ENCODE measurements around the gene ZNF714. TPM values are rescaled to one million over a fixed set of nuclear protein-coding genes. Genes with fewer than 3 reads are reported as not detected.
A peak's percentile ranks its signal among the peaks of the same experiment; 100 is the strongest.

The ZNF714 gene
- total and polyA plus RNA-seq, 9 of the 15 experiments (the other 6 are each of a cell fraction or from before 2014, with no cell fraction given), result 16.2 to 40.8 (median 28.9) TPM

DNA sequence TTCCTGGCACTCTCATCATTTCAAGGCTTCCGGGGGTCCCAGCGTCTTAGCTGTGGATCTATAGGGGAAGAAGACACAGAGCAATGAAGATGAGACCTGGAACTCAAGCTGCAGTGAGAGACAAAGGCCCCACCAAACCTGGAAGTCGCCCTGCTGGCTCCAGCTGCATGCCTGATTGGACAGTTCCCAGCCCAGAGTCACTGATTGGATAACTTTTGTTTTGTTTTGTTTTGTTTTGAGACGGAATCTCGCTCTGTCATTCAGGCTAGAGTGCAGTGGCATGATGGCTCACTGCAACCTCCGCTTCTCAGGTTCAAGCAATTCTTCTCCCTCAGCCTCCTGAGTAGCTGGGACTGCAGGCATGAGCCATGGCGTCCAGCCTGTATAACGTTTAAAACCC, 53.4 kb downstream of the ZNF714 start:
- Histone ChIP-seq H3K9me1 (ENCODE audit: control insufficient read depth, insufficient read depth, low read length) (no peaks in the 10 kb centered on the region), H3K4me3 (no peak overlapping the region), H3K27me3 (ENCODE audit: control insufficient read depth in 2 of 2, insufficient read depth in 2 of 2, low read length in 2 of 2) (no peaks in the 10 kb centered on the region), H3K4me2 (ENCODE audit: insufficient read depth, low read length) (no peak overlapping the region), H3K9me3 (replicated peaks; ENCODE audit: control insufficient read depth, insufficient read depth, low read depth, low read length) (peaks cover 8% of the 10 kb centered on the region), H3K9ac (ENCODE audit: insufficient read depth in 1 of 2, low read depth in 2 of 2, low read length in 2 of 2) (no peak overlapping the region), H3K79me2 (ENCODE audit: control insufficient read depth, insufficient read depth, low read length) (no peaks in the 10 kb centered on the region), H3K27ac (ENCODE audit: extremely low read depth, low read depth, low read length) (no peak overlapping the region), H3K36me3 (ENCODE audit: control insufficient read depth, insufficient read depth, low read length) (no peaks in the 10 kb centered on the region), H2AFZ (ENCODE audit: low read depth, low read length) (peak overlapping the region; percentile 42; the same call in 1 of the 2 replicates), H3K4me1 (replicated peaks in 1 of 2; ENCODE audit: control insufficient read depth in 2 of 2, insufficient read depth in 2 of 2, low read length in 2 of 2) (no peaks in the 10 kb centered on the region; a peak in 2 of 5 replicates), H4K20me1 (replicated peaks; ENCODE audit: control insufficient read depth, insufficient read depth, low read length) (no peaks in the 10 kb centered on the region)
- WGBS (ENCODE audit: insufficient coverage, low coverage, missing lambda C conversion rate), result 37% methylated on average over 8 of the region's 8 CpGs
- peak; percentile 23 for FAIRE-seq
- CTCF ChIA-PET (ENCODE audit: low intra/inter-chr PET ratio), result no interaction called here
- ATAC-seq, result peak; percentile 51; the same call in 2 of the 3 replicates
- no TSS peak for BruUV-seq (replicated peaks)
- intact Hi-C loops (cut with micrococcal nuclease), result no loop called here
- in situ Hi-C loops (cut with MboI), result no loop called here
- DNase-seq (ENCODE audit: extremely low read depth in 1 of 4, low spot score in 3 of 4), result peak in 1 of 4 experiments; percentile 17
- POLR2A ChIA-PET, result interaction anchor here (0.6 kb wide), 1 partner anchor 404 kb away, joined by 3 read pairs; no protein-coding TSS in a partner anchor
- no peak for TF ChIP-seq THAP7 (CRISPR knock-in tag; IDR thresholded peaks at IDR 0.05)
- no peak for TF ChIP-seq ZNF212 (CRISPR knock-in tag; IDR thresholded peaks at IDR 0.05)
- no peak for TF ChIP-seq SRF (CRISPR knock-in tag; IDR thresholded peaks at IDR 0.05)
- no peak for TF ChIP-seq XRCC4 (IDR thresholded peaks at IDR 0.05; ENCODE audit: extremely low read depth, insufficient read depth, insufficient read length)
- no peak for TF ChIP-seq ZNF224 (CRISPR knock-in tag; IDR thresholded peaks at IDR 0.05)
- TF ChIP-seq CBX8 (IDR thresholded peaks at IDR 0.05; ENCODE audit: borderline replicate concordance, extremely low read depth, low read depth, low read length, poor library complexity, severe bottlenecking), result no peak
- no peak for TF ChIP-seq ZNF449 (CRISPR knock-in tag; IDR thresholded peaks at IDR 0.05)
- TF ChIP-seq NFYB (IDR thresholded peaks at IDR 0.05; ENCODE audit: extremely low read depth, insufficient read length), result peak; percentile 71
- no peak for TF ChIP-seq NEUROD1 (IDR thresholded peaks at IDR 0.05; ENCODE audit: borderline replicate concordance, low read depth, low read length, partially characterized antibody)
- peak; percentile 60; the same call in 1 of the 2 replicates for TF ChIP-seq FOXM1 (IDR thresholded peaks at IDR 0.05; ENCODE audit: low read depth)
- no peak for TF ChIP-seq FOXM1 (CRISPR knock-in tag; IDR thresholded peaks at IDR 0.05; ENCODE audit: low read depth)
- TF ChIP-seq FOXJ3 (CRISPR knock-in tag; IDR thresholded peaks at IDR 0.05), result no peak
- no peak for TF ChIP-seq GTF2E2 (tag; IDR thresholded peaks at IDR 0.05)
- no peak for TF ChIP-seq SP2 (IDR thresholded peaks at IDR 0.05; ENCODE audit: extremely low read depth, low read depth, low read length, poor library complexity, severe bottlenecking)
- no peak for TF ChIP-seq NR2C2 (CRISPR knock-in tag; IDR thresholded peaks at IDR 0.05)
- 0 out of 2 replicates have a peak, but pooled peaks have one; percentile 42 for TF ChIP-seq NR2C2 (tag; IDR thresholded peaks at IDR 0.05)
- TF ChIP-seq NBN (IDR thresholded peaks at IDR 0.05; ENCODE audit: low read depth), result no peak
- no peak for TF ChIP-seq ZNF124 (CRISPR knock-in tag; IDR thresholded peaks at IDR 0.05)
- TF ChIP-seq ZC3H8 (IDR thresholded peaks at IDR 0.05), result no peak
- no peak for TF ChIP-seq KLF16 (IDR thresholded peaks at IDR 0.05)
- no peak for TF ChIP-seq GATA2 (CRISPR knock-in tag; IDR thresholded peaks at IDR 0.05)
- TF ChIP-seq DIDO1 (tag; IDR thresholded peaks at IDR 0.05; ENCODE audit: low read depth), result no peak

Data from K562 (cell line).